Islet of Langerhans (tissue), 1 donor: ENCODE data around the gene CXCR4.
"Not testable (repeated sequence)": the region's sequence is repeated elsewhere in the genome, so short reads cannot be mapped to it uniquely, and the experiment has no call there.

Experiments
- FAIRE-seq: peaks from one replicate; lab custom pipeline; 2011; peaks lifted over from hg19 to GRCh38; lab: Jason Lieb, UNC

Gene CXCR4

GRCh38 chr2:136072621-136073020 is 45.3 kb downstream of the CXCR4 start:
- no peak for FAIRE-seq

DNA sequence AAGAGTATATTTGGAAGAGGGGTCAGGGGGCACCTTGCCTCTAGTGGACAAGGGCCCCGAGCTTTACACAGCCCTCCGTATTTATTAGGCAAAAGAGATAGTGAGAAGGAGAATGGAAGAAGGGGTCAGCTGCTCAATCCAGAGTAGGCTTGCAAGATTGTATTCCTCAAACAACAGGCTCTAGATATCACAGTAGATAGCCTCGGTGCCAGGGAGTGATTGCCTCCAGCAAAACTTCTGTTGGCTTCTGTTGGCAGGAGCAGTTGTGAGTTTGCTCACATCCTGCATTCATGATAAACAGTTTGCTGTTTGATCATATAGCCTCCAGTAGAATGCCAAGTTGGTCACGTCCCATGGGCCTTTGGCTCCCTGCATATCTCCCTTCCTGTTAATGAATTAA is 46.1 kb downstream of the CXCR4 start:
- FAIRE-seq, result not testable (repeated sequence)

GRCh38 chr2:136070913-136071312 is 47.0 kb downstream of the CXCR4 start:
- FAIRE-seq, result no peak

DNA sequence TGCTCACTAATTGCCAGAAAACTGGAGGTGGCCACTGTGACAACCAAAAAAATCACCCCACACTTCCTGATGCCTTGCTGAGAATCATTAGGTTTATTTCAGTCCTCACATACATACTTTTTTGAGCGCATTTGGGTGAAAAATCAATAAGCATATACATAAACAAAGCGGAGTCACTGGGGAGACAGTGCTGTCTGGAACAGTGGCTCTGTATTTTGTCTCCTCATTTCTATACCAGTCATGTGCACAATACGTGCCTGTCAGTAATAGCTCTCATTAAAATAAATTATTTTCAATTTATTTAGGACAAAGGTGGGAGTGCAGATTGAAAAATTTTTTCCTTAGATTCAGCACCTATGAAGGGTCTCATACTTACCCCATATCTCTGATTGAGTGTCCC is 48.2 kb downstream of the CXCR4 start:
- no peak for FAIRE-seq

- FAIRE-seq, result no peak
Observed at GRCh38 chr2:136068581-136069227, 49.2 kb downstream of the CXCR4 start.

- FAIRE-seq, result no peak
Observed at GRCh38 chr2:136067897-136068580, 49.9 kb downstream of the CXCR4 start.

- no peak for FAIRE-seq
Observed at GRCh38 chr2:136067459-136067858, 50.5 kb downstream of the CXCR4 start.

GRCh38 chr2:136065907-136066306 is 52.0 kb downstream of the CXCR4 start:
- FAIRE-seq, result no peak

DNA sequence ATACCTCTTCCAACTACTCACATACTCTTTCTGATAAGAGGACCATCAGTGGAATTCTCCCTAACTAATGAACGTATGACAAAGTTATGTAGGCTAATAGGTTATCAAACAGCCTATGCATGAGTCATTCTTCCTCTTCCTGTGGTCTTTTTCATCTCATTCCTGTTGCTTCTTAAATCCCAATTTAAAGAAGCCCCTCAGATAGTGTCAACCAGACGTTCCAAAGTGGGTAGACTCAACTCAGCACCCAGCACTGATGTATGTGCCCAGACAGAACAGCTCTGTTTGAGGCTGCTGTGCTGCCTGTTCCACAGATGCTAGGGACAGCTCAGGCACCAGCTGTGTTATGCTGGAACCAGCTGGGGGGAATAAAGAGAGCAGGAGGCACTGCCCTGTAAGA is 52.6 kb downstream of the CXCR4 start:
- FAIRE-seq, result no peak
